HG03108 (cell line): Measurements from ENCODE around the gene PIEZO2.
"Not testable (repeated sequence)": the region's sequence is repeated elsewhere in the genome, so short reads cannot be mapped to it uniquely, and the experiment has no call there.

ENCODE experiments used
- ATAC-seq: cut with Tn5 transposase; IDR thresholded peaks from one replicate; pipeline ENCODE4 v1.9.1; 2021; ENCODE audit warnings: moderate library complexity; ENCODE audit not compliant: unreplicated experiment

PIEZO2 gene

DNA sequence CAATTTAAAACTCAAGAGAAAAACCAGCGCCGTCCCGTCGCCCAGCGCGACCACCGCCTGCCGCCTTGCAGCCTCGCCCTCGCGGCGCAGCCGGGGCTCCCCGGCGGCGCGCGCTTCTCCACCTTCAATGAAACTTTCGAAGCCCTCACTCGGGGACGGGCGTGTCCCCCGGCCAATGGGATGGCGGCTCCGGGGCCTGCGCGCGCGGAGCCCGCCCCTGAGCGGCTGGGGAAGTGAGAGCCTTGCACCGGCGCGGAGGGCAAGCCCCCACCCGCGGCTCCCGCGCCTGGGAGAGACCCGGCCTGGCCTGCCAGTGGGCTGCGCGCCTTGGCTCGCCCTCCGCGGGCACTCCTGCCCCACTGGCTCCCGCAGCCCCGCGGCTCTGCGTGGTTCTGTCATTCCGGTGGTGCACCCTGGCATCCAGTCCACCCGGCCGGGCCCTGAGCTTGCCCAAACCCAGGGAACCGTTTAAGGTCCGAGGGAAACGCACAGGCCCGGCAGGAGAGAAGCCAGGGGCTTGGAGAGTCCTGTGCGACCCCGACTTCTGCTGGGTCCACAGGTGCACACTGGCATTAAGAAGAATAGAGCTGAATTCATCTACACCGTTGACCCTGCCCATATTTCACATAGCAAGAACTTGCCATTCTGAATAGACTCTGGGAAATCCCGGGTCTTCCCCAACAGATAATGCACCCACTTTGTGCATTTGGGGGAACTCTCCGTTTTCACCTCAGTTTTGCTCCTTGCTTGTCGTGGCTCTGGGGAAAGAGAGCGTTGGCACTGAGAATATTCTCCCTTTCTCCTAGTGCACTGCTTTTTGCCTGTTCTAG, at the start of gene PIEZO2:
PIEZO2 (minus strand) TSS at position 129 of the 830 bp plus-strand sequence. CDS start 981 bp downstream, outside the sequence.
- peak; percentile 60 for ATAC-seq

DNA sequence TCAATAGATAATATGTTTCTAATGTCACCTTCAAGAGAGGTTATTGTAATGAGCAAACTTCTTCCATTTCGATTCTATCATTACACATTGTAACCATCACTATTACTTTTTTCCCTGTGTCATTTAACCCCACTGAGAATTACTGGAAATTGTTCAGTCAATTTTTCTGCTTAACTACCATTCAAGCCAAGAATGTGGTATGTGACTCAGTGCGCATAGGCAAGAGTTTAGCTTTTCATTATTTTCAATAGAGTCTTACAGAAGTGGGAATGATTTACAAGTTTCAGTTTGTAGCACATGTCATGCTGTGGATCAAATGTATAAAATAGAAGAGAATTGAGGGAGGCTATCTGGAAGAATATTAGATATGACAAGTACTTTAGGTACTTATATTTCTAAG, 34.3 kb upstream of the PIEZO2 start:
- ATAC-seq: no peak

DNA sequence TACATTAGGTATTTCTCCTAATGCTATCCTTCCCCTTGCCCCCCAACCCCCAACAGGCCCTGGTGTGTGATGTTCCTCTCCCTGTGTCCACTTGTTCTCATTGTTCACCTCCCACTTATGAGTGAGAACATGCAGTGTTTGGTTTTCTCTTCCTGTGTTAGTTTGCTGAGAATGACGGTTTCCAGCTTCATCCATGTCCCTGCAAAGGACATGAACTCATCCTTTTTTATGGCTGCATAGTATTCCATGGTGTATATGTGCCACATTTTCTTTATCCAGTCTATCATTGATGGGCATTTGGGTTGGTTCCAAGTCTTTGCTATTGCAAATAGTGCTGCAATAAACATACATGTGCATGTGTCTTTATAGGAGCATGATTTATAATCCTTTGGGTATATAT, 32.3 kb upstream of the PIEZO2 start:
- not testable (repeated sequence) for ATAC-seq

DNA sequence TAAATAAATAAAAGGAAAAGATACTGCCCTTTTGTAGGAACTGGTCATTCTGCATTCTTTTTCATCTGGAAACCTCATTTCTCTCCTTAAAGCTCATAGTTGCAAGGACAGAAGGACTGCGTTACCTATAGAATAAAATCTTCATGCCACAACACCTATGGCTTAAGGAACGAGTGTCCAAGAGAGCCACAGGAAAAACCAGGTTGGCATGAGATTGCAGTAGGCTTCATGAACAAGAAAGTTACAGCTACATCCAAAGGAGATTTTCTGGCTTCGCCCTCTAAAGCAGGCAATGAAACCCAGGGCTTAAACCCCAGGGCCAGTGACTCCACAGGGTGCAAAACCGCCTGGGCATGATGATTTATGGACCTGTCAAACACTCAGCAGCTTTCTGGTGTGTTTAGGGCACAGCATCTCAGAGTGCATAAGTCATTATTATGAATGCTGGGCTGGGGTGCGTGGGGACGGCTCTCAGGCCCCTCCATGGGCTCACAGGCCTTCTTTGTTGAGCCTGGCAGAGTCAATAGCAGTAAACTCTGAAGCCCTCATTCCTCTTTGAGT, 30.7 kb upstream of the PIEZO2 start:
- ATAC-seq: no peak

DNA sequence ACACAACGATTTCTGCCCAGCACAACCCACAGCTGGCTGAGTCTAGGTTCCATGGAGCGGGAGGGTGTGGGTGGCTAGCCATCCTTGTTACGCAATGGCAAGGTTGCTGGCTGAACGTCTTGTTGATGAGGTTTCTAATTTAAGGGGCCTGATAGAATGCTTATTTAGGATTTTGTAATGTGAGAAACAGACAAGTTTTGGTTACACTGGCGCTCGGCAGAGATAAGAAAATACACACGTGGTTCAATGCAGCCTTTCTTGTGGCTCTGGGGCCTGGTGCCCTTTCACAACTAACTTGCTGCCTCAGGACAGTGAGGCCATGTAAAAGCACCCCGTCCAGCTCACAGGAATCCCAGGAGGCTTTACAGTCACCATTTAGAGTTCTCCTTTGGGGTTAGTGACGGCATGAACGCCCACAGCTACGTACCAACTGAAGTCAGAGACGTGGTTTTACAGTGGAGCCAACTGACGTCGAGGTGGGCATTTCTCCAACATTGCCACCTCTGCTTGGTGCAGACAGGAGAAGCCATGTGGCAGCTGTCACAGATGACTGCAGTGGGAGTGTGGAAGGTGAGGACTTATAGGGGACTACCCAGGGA, 29.7 kb upstream of the PIEZO2 start:
- no peak for ATAC-seq

DNA sequence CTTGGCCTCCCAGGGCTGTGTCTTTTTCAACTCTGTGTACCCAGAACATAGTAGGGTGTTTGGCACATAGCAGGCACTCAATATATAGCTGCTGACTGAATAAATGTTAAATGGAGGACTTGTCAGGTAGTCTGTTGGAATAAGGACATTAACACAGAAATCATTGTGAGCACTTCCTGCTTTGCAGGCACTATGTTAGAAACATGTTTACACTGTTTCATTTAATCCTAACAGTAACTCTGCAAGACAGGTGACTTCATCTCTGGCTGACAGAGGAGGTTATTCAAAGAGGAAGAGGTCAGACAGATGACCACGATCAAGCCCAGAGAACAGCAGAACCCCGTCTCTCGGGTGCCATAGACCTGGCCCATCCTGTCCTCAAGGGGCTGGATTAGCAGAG, 28.0 kb upstream of the PIEZO2 start:
- ATAC-seq: no peak

DNA sequence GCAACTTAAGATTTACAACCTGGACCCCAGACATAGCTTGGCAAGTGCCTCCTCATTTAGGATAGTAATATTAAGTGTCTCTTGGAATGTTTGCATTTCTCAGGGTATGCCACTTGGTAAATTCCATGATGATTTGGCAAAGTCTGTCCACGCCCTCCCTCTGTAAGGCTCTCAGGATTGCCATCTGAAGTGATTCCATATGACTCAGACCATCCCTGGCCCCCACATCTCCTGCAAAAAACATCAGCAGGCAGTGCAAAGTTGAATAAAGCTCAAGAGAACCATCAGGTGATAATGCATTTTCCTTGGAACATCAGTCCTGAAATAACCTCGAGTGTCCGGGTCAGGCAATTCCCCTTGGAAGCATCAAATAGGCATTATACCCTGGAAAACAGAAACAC, 27.1 kb upstream of the PIEZO2 start:
- ATAC-seq: no peak

DNA sequence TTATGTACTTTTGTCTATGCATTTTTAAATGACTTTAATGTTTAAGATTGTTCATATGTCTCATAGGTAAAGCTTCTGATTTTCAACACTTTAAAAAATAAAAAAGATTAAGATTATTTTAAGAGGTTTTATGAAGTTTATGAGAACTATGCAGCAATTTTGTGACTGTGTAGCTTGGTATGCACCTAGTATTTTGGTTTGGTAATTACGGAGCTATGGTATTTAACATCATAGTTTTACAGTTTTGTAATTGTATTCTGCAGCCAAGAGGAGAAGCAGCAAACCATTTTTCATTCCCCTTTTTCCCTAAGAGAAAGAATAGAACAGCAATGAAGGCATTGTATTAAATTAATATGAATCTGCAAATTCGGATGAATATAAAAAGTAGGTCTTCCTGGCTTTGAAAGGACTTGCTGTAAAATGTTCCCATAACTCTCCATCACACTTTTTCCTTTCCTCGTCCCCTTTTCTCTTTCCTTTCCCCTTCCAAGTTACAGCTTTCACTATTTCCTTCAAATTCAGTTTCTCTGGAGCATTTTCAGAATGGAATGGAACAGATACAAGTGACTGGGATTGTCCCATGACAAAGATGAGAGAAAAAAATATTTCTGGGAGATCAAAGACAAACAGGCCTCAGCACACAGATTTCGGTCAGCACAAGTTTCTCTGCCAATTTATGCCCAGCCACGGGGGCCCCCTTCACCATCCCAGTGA, 26.1 kb upstream of the PIEZO2 start:
- ATAC-seq: no peak

DNA sequence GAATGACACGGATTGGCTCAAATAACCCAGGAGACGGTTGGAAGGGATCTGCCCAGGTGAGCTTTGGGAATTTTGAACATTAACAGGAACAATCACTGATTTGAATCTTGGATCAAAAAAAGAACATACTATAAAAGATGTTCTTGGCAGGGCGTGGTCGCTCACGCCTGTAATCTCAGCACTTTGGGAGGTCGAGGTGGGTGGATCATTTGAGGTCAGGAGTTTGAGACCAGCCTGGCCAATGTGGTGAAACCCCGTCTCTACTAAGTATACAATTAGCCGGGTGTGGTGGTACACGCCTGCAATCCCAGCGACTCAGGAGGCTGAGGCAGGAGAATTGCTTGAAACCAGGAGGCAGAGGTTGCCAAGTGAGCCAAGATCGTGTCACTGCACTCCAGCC, 24.8 kb upstream of the PIEZO2 start:
- ATAC-seq: not testable (repeated sequence)

DNA sequence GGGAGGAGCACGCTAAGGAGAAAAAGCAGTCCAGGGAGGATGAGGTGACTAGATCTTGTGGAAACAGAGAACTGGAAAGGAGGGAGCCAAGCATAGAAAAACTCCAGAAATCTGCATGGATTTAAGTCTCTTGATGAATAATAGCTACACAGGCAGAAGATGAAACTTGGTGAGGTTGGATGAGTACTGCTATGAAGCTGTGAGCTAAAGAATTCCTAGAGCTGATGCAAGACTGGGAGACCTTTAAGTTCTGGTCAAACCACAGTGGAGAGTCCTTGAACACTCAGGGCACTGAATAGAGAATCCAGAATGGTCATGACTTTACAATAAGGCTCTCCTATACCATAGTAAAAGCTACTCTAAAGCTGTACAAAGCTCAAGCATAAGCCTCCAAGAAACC, 18.4 kb upstream of the PIEZO2 start:
- ATAC-seq: no peak

DNA sequence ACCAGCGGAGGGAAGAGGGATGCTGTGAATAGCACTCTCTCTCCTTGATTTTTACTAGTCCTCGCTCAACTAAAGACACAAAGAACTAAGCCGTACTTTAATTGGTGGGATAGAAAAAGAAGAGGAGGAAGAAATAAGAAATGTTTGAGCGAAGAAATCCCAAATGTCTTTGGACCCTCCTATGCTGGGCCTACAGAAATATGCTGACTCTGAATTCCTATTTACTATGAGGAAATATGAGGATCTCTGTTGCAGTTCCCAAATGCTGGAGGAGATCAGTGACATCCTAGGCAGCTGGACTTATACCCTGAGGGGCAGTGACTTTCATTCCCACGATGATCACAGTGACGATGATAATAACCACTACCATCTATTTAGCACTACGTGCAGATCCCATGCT, 16.6 kb upstream of the PIEZO2 start:
- no peak for ATAC-seq

DNA sequence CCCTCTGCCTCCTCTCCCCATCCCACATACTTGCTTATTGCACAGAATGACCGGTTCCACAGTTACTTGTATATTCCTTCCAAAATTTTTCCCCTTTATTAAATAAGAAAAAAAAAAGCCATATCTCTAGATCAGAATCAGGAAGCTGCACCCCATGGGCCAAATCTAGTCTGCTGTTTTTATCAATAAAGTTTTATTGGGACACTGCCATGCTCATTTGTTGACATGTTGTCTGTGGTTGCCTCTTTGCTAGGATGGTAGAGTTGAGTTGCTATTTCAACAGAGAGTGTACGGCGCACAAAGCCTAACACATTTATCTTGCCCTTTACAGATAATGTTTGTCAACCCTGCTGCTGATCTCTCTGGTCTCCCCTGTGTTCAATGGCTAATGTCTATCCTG, 15.8 kb upstream of the PIEZO2 start:
- ATAC-seq: no peak

DNA sequence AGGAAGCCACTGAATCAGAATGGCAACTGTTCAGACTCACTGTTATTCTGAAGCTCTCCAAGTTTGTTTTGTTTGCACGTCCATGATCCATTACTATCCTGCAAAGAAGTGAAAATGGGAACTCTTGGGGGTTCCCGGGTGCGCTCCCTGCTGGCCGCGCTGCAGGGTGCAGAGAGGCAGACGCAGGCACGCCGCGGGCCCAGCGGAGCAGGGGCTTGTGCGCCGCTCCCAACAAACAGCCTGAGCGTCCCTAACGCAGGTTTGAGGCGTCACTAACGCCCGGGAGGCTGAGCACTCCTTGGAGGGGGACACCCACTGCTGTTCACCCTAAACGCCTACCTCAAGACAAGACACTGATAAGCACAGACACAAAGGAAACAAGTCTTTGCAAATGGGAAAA, 14.3 kb upstream of the PIEZO2 start:
- no peak for ATAC-seq

DNA sequence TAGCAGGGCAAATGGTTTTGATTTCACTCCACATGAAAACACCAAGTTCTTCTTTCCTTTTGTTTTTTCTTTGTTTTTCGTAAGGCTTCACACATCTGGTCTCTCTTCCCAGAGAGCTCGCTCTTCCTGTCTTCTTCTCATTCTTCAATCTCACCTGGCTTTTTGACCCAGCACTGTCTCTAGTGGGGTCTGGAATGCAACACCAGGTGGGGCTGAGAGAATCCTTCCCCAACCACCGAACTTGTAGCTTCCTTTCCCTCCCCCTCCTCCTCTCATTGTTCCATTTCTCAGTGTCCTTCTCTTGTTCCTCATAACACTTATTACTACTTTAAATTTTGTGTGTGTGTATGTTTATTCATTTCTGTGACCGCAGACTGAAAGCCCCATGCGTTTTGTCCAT, 13.5 kb upstream of the PIEZO2 start:
- no peak for ATAC-seq

DNA sequence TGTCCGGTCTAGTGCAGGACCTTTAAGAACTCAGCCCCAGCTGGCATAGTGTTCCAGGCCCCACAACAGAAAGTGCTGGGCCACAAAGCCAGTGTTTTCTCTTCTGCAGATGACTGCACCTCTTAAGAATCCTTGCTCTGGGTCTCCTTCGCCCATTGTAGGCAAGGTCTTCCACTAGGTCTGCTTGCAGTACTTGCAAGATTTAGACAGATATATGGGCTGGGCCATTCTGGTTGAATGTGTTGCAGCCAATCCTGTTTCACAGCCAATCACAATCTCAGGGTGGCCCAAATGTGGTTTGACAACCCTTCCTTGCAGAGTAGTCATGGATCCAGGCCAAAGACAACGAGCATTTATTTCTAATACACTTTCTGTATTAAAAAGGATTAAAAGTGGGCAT, 13.1 kb upstream of the PIEZO2 start:
- ATAC-seq: no peak

DNA sequence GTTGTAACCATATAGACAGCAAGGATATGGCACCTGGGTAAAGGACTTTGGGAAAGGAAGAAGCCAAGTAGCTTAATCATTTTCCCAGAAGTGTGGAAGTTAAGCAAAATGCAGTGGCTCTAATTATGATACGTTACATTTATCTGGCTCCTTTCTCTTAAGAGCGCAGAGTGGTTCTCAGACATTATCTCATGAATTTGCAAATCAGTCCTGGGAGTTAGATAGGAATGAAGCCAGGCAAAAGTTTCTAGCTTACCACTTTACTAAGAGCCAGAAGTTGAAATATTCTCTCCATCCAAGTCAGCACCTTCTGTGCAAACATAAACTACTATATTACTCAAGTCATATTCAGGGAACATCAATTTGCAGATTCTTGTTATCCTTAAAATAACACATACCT, 10.9 kb upstream of the PIEZO2 start:
- no peak for ATAC-seq

DNA sequence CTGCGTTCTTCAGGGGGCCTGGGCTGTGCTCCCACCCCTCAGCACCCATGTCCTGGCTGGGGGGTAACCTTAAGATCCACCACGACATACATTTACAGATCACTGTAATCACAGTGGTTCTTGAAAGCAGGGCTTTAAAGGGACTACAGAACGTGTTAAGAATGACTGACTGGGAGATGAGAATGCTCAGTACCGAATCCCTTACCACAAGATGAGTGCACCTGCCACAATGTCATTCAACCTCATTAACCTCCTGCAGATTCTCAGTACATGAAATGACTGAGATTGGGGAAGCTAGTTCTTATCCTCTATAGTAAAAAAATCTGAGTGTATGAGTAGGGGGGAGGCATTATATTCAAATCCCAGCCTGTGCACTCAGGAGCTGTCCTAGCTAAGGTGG, 10.5 kb upstream of the PIEZO2 start:
- ATAC-seq: no peak

DNA sequence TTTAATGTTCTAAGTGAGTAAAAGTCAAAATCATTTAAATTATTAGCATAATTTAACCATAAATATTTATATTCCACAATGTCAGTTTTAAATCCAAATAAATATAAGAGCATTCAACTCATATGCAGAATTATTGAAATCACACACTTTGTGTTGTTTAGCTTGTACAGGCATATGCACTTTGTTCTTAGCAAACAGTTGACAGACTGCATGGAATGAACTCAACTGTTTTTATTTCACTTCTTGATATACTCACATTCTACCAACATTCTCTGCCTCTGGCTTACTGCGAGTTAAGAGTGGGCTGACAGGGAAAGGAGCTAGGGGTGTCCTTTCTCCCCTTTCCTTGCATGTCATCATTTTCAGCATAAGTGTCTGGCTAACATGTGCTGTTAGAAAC, 7.6 kb upstream of the PIEZO2 start:
- no peak for ATAC-seq

DNA sequence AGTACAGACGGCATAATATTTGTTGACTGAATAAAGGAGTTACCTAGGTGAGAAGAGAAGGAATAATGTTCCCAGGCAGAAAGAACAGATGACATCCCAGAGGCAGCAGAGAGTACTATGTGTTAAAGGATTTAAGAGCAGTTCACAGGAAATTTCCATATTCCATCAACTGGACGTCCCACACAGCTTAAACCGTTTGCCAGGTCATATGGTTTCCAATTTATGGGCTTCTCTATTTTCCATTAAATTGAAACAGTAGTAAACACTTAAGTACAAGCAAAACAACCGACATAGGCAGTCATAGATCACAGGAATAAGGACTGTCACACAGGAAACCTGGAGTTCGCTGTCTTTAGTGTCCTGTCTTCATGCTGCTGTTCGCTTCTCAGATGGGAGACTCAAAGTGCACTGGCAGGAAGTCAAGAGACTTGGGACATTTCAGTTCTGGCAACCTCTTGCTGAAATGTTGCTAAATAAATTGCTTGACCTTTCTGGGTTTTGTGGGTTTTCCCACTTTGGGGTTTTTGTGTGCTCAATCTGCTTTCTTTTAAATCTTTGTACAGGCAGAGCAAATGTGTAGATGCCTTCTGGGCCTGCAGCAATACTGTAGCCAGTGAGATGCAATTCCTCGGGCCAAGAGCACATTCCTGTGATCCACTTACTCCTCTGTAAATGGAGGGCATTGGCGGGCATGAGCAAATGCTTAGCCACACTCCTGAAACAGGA, 5.8 kb upstream of the PIEZO2 start:
- ATAC-seq: no peak

DNA sequence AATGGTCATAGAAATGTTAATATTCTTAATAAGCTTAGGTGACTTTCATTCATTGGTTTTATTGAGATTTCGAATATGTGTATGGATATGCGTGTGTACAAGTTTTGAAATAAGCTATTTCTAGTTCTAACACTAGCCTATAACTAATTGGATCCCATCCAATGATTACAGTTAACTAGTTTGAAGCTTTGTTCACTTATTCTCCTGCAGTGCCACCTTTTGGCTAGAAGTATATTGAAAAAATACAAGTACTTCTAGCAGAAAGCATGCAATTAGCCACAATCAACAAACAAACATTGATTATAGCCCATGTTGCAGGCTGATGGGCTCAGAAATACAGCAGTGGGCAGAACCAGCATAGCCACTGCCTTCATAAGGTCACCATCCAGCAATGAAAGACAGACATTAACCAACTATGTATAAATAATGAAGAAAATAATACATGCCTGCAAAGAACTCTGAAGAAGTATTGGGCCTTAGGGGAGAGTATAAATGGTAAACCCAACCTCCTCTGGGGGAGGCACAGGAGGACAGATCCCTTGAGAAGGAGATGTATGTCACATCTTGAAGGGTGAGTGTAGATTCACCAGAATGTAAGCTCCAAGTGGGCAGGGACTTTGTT, 5.1 kb upstream of the PIEZO2 start:
- ATAC-seq: no peak

DNA sequence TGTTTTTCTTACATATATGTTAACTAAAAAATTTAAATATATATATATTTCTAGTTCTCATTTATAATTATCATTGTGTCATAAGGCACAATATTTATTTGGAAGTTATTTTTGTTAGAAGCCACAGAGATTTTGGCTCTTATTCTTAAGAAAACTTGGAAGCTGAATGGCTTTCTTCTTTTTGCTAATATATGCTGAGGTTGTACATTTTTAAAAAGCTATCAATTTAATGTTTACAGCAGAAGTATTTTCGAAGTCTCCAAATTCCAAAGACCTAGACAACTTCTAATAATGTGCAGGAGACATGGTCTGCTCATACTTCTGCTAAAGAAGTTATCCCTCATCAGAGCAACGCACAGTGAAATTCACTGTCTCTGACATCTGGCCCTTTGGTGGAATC, 3.7 kb upstream of the PIEZO2 start:
- ATAC-seq: no peak
